Epithelial cell of proximal tubule (primary cell): ENCODE data around the gene LGALS12. TPM values are rescaled to one million over a fixed set of nuclear protein-coding genes. Genes with fewer than 3 reads are reported as not detected.
A peak's percentile ranks its signal among the peaks of the same experiment; 100 is the strongest.
"Not testable (repeated sequence)": the region's sequence is repeated elsewhere in the genome, so short reads cannot be mapped to it uniquely, and the experiment has no call there.

Source experiments
- DNase-seq: peaks from one replicate; pipeline ENCODE4 v3.0.0-alpha.2; 2011; ENCODE audit warnings: low read depth
- H3K4me3 ChIP-seq: 2 replicates; pipeline ENCODE4 v1.5.1; 2011; ENCODE audit warnings: low read depth, mild to moderate bottlenecking, low read length
- total RNA-seq: library from RNA; depleted of rRNA; stranded (reverse); fragments of >200 nt; gene quantifications from 2 replicates; pipeline ENCODE4 v1.2.3, GENCODE V29; 2015
- TF ChIP-seq, protein P1 (sequence below): conservative IDR thresholded peaks from 2 replicates; pipeline ENCODE4 v1.5.1; 2012; ENCODE audit warnings: low read depth, mild to moderate bottlenecking, low read length

LGALS12 gene
- total RNA-seq, 1 donor from 2014 or later: not detected

DNA sequence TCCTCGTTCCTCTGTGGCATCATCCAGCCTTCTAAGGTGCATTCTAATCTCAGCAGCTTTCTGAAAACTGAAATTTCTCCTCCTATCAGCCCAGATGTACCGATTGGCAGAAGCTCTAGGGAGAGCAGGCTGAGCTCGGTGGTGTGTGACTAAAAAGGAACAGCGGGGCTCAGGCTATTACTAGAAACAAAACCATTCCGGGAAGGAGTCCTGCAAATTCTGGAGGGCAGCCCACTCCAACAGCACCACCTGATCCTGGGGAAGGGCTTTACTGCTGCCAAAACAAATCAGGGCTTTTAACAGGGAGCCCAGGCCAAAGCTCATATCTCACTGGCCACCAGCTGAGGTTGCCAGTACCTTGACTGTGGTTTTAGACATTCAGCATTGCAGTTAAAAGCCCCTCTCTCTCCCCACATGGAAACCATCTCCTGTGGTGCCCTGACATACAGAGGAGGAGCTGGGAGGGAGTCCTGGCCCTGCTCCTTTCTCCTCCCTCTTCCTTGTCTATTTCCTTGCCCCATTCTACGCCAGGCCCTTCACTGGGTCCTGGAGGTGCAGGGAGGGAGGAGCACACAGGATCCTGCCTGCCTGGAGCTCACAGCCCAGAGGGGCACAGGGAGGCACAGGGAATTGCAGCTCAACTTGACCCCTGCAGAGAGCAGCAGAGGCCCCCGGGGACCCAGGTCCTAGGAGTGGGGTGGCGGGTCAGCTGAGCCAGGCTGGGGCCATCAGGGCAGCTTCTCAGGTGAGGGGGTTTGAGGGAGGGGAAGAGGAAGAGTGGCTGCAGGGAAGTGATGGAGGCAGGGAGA, 31.6 kb downstream of the LGALS12 start:
- DNase-seq: no peak
- peak overlapping the region; percentile 41 for H3K4me3 ChIP-seq
- TF ChIP-seq, protein P1, sequence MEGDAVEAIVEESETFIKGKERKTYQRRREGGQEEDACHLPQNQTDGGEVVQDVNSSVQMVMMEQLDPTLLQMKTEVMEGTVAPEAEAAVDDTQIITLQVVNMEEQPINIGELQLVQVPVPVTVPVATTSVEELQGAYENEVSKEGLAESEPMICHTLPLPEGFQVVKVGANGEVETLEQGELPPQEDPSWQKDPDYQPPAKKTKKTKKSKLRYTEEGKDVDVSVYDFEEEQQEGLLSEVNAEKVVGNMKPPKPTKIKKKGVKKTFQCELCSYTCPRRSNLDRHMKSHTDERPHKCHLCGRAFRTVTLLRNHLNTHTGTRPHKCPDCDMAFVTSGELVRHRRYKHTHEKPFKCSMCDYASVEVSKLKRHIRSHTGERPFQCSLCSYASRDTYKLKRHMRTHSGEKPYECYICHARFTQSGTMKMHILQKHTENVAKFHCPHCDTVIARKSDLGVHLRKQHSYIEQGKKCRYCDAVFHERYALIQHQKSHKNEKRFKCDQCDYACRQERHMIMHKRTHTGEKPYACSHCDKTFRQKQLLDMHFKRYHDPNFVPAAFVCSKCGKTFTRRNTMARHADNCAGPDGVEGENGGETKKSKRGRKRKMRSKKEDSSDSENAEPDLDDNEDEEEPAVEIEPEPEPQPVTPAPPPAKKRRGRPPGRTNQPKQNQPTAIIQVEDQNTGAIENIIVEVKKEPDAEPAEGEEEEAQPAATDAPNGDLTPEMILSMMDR: no peak

DNA sequence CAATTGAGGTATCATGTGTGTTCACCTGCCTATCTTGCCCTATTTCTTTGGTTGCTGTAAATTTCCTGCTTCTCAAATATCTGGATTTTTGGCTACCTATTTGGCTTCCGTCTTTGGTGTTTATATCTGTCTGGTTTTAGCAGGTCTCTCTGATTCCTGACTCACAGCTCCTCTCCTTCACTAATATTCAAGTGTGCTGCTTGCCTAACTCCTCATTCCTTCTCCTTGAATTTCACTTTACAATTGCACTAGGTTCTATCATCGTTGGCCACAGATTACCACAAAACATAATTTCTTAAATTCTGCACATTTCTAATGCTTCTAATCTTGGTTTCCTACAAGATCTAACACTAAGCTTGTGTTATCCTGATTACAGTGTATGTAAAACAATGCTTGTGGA, 36.6 kb downstream of the LGALS12 start:
- not testable (repeated sequence) for DNase-seq, H3K4me3 ChIP-seq

DNA sequence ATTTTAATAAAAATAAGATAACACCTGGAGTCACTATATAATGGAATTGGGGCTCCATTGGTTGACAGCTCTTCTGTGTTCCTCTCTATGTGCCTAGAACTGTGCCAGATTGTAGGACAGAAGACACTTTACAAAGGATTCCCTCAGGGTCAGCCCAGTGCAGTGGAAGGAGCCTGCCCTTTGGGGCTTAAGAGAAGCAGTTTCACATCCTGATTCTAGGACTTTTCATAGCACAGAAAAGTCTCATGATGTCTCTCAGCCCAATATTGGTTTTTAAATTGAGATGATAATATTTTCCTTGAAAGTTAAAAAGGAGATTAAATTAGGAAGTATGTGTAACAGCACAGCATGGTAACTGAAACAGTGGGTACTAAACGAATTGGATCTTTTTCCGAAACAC, 37.8 kb downstream of the LGALS12 start:
- no peak overlapping the region for H3K4me3 ChIP-seq
- TF ChIP-seq, protein P1: no peak
- no peak for DNase-seq

DNA sequence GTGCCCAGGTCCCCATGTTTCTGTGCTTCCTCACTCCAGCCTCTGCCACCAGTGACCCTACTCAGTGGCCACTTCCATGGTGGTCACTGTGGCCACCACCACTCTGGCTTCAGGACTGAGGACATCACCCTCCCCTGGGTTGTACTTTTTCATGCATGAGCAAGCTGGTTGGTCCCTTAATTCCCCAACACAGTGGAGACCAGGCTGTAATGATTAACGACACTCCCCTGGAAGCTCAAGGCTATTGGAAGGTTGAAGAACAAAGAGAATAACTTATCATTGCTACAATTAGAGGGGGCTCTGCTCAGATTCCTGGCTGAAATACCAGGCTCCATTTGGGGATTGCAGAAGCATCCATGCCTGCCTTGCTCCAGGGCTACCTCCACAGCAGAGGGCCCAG, 41.2 kb downstream of the LGALS12 start:
- TF ChIP-seq, protein P1: no peak
- no peak for DNase-seq
- H3K4me3 ChIP-seq: no peak overlapping the region

DNA sequence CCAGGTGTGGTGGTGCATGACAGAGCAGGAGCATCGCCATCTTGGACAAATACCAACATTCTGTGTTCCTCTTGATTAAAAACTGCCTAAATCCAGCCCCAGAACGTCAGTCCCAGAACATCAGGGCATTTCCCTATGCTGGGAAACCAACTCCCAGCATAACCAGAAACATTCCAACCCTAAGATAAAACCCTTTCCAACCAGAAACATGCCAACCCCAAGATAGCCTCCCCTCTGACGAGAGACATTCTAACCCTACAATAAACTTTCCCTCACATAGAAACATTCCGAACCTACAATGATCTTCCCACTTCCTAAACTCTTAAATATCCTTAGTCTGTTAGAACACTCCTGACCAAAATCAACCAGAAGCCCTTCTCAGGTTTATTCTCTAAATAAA, 42.3 kb downstream of the LGALS12 start:
- TF ChIP-seq, protein P1: no peak
- no peak overlapping the region for H3K4me3 ChIP-seq
- no peak for DNase-seq

DNA sequence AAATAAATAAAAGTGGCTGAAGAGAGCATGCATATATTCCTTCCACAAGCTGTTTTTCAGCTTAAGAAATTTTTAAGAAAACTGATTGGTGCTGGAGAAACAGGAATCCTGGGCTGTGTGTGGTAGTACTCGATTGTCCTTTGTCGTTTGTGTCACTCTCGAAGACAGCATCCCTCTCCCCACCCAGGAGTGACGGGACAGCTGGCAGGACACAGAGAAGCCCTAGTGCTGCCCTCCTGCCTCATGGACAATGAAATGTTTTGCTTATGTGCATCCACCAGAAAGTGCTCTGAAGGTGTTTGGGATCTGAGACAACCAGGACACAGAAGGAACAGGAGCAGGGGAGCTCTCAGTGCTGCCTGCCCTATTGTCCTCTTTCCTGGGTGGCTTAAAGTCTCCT, 43.5 kb downstream of the LGALS12 start:
- H3K4me3 ChIP-seq: no peak overlapping the region
- no peak for DNase-seq
- TF ChIP-seq, protein P1: no peak

DNA sequence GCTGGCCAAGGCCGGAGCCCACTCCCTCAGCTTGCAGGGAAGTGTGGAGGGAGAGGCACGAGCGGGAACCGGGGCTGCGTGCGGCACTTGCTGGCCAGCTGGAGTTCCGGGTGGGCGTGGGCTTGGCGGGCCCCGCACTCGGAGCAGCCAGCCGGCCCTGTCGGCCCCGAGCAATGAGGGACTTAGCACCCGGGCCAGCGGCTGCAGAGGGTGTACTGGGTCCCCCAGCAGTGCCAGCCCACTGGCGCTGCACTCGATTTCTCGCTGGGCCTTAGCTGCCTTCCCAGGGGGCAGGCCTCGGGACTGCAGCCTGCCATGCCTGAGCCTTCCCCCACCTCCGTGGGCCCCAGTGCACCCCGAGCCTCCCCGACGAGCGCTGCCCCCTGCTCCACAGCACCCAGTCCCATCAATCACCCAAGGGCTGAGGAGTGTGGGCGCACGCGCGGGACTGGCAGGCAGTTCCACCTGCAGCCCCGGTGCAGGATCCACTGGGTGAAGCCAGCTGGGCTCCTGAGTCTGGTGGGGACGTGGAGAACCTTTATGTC, 44.3 kb downstream of the LGALS12 start:
- not testable (repeated sequence) for DNase-seq, H3K4me3 ChIP-seq
